ENCODE measurements around the gene CAMKV.

DNA sequence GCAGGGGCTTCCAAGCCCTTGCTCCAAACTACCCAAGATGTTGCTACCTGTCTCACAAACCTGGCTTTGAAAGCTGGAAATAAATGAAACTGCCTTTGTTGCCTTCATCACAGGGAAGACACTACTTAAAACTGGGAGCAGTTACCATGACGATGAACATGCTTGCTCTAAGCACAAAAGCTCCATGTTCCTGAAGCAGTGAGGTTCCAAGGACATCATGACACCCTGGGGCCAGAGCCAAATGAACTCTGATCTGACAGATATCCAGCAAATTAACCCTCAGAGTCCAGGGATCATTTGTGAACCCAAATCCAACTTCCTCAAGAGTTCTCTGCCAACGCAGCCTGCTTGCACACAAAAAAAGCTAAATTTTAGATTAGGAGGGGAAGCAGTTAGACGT, 24.0 kb downstream of the CAMKV start:
- TF ChIP-seq POLR2A (IDR thresholded peaks at IDR 0.05): no peak
- TF ChIP-seq, protein P1, sequence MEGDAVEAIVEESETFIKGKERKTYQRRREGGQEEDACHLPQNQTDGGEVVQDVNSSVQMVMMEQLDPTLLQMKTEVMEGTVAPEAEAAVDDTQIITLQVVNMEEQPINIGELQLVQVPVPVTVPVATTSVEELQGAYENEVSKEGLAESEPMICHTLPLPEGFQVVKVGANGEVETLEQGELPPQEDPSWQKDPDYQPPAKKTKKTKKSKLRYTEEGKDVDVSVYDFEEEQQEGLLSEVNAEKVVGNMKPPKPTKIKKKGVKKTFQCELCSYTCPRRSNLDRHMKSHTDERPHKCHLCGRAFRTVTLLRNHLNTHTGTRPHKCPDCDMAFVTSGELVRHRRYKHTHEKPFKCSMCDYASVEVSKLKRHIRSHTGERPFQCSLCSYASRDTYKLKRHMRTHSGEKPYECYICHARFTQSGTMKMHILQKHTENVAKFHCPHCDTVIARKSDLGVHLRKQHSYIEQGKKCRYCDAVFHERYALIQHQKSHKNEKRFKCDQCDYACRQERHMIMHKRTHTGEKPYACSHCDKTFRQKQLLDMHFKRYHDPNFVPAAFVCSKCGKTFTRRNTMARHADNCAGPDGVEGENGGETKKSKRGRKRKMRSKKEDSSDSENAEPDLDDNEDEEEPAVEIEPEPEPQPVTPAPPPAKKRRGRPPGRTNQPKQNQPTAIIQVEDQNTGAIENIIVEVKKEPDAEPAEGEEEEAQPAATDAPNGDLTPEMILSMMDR (IDR thresholded peaks at IDR 0.05): no peak

Measured in body of pancreas (tissue), 4 donors.